IPS DF 6.9 (cell line): Measurements from ENCODE around the gene SRPK2.
"Not testable (repeated sequence)": the region's sequence is repeated elsewhere in the genome, so short reads cannot be mapped to it uniquely, and the experiment has no call there.

Experiments used
- DNase-seq: peaks from one replicate; pipeline ENCODE4 v3.0.0-alpha.2; 2013; ENCODE audit warnings: low read depth, low spot score
- H3K27ac ChIP-seq: one replicate; pipeline ENCODE4 v1.5.1; 2013; ENCODE audit warnings: low read length, control low read depth
- H3K27me3 ChIP-seq: 2 replicates; pipeline ENCODE4 v1.6.1; 2013; ENCODE audit warnings: mild to moderate bottlenecking, low read length; ENCODE audit not compliant: control insufficient read depth, insufficient read depth
- H3K36me3 ChIP-seq: 2 replicates; pipeline ENCODE4 v1.6.1; 2013; ENCODE audit warnings: low read length; ENCODE audit not compliant: control insufficient read depth, insufficient read depth
- H3K4me1 ChIP-seq: 2 replicates; pipeline ENCODE4 v1.6.1; 2013; ENCODE audit warnings: low read length; ENCODE audit not compliant: control insufficient read depth, insufficient read depth
- H3K4me3 ChIP-seq: 2 replicates; pipeline ENCODE4 v1.5.1; 2013; ENCODE audit warnings: mild to moderate bottlenecking, low read length
- H3K9me3 ChIP-seq: 2 replicates; pipeline ENCODE4 v1.6.1; 2013; ENCODE audit warnings: low read length, inconsistent platforms; ENCODE audit not compliant: control insufficient read depth, insufficient read depth
- WGBS: extraction: QIAGEN DNeasy Blood & Tissue Kit; methylation state at CpG from one replicate; pipeline ENCODE4 v1.1.7; 2013; ENCODE audit warnings: mixed read lengths, missing lambda C conversion rate; ENCODE audit not compliant: insufficient read length, insufficient coverage; 5-methylcytosine and 5-hydroxymethylcytosine counted together

The SRPK2 gene

DNA sequence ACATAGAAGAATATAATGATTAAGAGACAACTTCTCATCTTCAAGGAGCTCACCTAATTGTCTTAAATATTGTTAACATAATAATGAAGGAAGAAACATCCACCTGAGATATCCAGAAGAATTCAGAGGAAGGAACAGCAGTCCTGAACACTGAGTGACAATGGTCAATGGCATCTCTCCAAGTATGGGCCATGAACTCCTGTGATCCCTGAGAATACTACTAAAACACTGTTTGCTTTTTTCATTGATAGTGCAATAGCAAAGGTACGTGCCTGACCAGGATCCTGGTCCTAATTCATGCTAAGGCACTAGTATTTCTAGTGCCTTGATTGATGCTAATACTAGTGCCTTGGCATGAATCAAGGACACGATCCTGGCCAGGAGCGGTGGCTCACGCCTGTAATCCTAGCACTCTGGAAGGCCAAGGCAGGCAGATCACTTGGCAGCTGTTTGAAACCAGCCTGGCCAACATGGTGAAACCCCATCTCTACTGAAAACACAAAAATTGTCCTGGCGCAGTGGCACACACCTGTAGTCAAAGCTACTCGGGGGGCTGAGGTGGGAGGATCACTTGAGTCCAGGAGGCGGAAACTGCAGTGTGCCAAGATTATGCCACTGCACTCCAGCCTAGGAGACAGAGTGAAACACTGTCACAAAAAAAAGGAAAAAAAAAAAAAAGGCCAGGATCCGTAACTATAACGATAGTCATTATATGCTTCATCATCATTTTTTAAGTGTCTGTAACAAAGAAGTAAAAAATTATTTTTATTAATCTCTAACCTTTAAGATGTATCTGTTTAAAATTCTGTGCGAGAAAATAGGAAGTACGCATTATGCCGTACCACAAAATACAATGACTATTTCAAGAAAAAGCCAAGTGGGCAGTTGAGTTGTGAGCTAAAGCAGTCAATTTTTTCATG lies 49.1 kb downstream of the SRPK2 start:
- H3K27ac ChIP-seq, result no peak overlapping the region
- WGBS, result no CpG with 5 or more reads among the region's 12 CpGs
- H3K9me3 ChIP-seq, result no peaks in the 10 kb centered on the region
- no peak overlapping the region for H3K4me3 ChIP-seq
- H3K4me1 ChIP-seq, result no peaks in the 10 kb centered on the region; the same call in 1 of the 2 replicates
- H3K27me3 ChIP-seq, result no peaks in the 10 kb centered on the region
- DNase-seq, result no peak
- no peaks in the 10 kb centered on the region for H3K36me3 ChIP-seq

- no peaks in the 10 kb centered on the region for H3K36me3 ChIP-seq
- WGBS, result no CpG with 5 or more reads among the region's 4 CpGs
- no peak for DNase-seq
- H3K4me3 ChIP-seq, result no peak overlapping the region
- no peaks in the 10 kb centered on the region for H3K4me1 ChIP-seq
- no peak overlapping the region for H3K27ac ChIP-seq
- no peaks in the 10 kb centered on the region for H3K9me3 ChIP-seq
- no peaks in the 10 kb centered on the region for H3K27me3 ChIP-seq
Observed at GRCh38 chr7:105337529-105337928, 51.2 kb downstream of the SRPK2 start.

DNA sequence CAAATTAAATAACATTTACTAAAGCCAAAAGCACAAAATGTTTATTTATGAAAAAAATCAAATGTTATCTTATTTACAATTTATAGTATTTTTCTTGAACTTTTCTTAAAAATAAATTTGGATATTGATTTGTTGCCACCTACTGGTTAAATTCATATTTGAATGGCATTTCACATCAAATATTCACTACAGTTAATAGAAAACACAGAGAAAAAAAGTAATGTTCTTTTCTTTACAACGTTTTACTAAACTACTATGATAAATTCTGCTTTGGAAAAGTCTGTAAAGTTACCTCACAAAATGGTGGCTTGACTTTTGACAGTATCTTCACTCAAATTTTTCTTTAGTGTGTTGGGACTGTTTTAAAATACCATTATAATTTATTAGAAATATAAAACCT lies 52.7 kb downstream of the SRPK2 start:
- no peak overlapping the region for H3K27ac ChIP-seq
- no peak overlapping the region for H3K4me3 ChIP-seq
- no peak for DNase-seq
- H3K36me3 ChIP-seq, result no peaks in the 10 kb centered on the region
- peaks cover 2% of the 10 kb centered on the region; the same call in 1 of the 2 replicates for H3K4me1 ChIP-seq
- no peaks in the 10 kb centered on the region for H3K9me3 ChIP-seq
- no peaks in the 10 kb centered on the region for H3K27me3 ChIP-seq
- no CpG with 5 or more reads among the region's 1 CpG for WGBS

DNA sequence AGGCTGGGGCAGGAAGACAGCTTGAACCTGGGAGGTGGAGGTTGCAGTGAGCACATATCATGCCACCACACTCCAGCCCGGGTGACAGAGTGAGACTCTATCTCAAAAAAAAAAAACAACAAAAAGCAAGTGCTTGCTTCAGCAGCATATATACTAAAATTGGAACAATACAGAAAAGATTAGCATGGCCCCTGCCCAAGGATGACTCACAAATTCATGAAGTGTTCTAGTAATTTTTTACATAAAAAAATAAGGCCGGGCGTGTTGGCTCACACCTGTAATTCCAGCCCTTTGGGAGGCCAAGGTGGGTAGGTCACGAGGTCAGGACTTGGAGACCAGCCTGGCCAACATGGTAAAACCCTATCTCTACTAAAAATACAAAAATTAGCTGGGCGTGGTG lies 56.1 kb downstream of the SRPK2 start:
- H3K4me1 ChIP-seq, H3K27me3 ChIP-seq, H3K36me3 ChIP-seq, H3K9me3 ChIP-seq, H3K4me3 ChIP-seq, H3K27ac ChIP-seq, DNase-seq: not testable (repeated sequence)
- WGBS, result no CpG with 5 or more reads among the region's 5 CpGs

DNA sequence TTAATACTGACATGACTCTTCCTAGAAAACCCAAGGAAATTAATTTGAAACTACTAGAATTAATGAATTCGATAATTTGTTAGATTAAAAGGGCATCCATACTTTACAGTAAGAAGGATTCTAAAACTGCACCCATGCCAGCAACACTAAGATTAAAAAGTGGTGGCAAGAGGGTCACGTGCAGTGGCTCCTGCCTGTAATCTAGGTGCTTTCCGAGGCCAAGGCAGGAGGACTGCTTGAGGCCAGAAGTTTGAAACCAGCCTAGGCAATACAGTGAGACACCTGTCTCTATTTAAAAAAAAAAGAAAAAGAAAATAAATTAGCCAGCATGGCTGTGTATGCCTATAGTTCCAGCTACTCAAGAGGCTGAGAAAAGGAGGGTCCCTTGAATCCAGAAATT lies 58.2 kb downstream of the SRPK2 start:
- peaks cover 2% of the 10 kb centered on the region; the same call in 1 of the 2 replicates for H3K4me1 ChIP-seq
- H3K27me3 ChIP-seq, result no peaks in the 10 kb centered on the region
- H3K27ac ChIP-seq, result no peak overlapping the region
- no peaks in the 10 kb centered on the region for H3K36me3 ChIP-seq
- no peaks in the 10 kb centered on the region for H3K9me3 ChIP-seq
- WGBS, result no CpG with 5 or more reads among the region's 3 CpGs
- no peak for DNase-seq
- H3K4me3 ChIP-seq, result no peak overlapping the region

DNA sequence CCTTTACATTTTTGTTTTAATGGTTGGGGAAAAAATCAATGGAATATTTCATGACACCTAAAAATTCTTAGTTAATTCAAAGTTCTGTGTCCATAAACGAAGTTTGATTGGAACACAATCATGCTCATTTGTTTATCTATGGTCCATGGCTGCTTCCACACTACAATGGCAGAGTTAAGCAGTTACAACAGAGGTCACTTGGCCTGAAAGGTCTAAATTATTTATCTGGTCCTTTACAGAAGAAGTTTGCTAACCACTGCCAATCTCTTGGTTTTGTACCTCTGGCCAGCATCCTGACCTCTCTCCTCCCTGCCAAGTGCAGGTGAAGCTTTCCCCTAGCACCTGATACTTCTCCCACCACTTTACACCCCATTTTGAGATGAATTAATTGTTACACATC lies 61.5 kb downstream of the SRPK2 start:
- DNase-seq, result no peak
- H3K4me1 ChIP-seq, result no peaks in the 10 kb centered on the region; the same call in 1 of the 2 replicates
- H3K36me3 ChIP-seq, result no peaks in the 10 kb centered on the region
- no peaks in the 10 kb centered on the region for H3K9me3 ChIP-seq
- no peak overlapping the region for H3K27ac ChIP-seq
- no peak overlapping the region for H3K4me3 ChIP-seq
- H3K27me3 ChIP-seq, result no peaks in the 10 kb centered on the region
- no CpG with 5 or more reads among the region's 1 CpG for WGBS

DNA sequence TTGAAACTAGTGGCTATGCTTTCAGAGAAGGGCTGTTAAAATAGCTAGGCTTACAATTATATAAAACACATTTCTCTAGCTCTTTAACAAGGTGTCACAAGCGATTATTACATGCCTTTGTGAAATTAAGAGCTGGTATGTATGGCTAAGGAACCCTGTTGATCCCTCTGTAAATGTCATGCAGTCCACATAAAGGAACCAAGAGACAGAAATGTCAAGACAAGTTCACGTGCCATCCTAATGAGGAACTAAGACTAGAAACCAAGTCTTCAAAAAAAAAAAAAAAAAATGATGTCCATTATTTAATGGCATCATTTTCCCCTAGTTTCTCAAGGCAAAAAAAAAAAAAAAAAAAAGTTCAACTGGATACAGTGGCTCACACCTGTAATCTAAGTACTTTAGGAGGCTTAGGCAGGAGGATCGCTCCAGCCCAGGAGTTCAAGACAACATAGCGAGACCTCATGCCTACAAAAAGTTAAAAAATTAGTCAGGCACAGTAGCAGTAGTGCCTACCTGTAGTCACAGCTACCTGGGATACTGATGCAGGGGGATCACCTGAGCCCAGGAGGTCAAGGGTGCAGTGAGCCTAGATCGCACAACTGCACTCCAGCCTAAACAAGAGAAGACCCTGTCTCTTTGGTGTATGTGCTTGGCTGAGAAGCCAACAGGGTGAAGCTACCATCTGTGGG lies 63.4 kb downstream of the SRPK2 start:
- no peaks in the 10 kb centered on the region for H3K36me3 ChIP-seq
- H3K9me3 ChIP-seq, result no peaks in the 10 kb centered on the region
- no peak overlapping the region for H3K27ac ChIP-seq
- WGBS, result no CpG with 5 or more reads among the region's 5 CpGs
- H3K4me3 ChIP-seq, result no peak overlapping the region
- no peaks in the 10 kb centered on the region for H3K27me3 ChIP-seq
- DNase-seq, result no peak
- no peaks in the 10 kb centered on the region for H3K4me1 ChIP-seq

DNA sequence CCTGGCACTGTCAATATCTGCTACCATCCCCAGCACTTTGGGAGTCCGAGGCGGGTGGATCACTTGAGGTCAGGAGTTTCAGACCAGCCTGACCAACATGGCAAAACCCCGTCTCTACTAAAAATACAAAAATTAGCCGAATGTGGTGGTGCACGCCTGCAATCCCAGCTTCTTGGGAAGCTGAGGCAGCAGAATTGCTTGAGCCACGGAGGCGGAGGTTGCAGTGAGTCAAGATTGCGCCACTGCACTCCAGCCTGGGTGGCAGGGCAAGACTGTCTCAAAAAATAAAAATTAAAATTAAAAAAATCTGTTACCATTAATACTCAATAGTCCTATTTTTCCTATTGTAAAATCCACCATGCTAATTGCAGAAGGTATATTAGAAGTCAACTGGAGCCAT lies 64.1 kb downstream of the SRPK2 start:
- WGBS, result no CpG with 5 or more reads among the region's 8 CpGs
- not testable (repeated sequence) for H3K27me3 ChIP-seq, H3K27ac ChIP-seq, H3K4me1 ChIP-seq, H3K4me3 ChIP-seq, H3K9me3 ChIP-seq, DNase-seq, H3K36me3 ChIP-seq

- no peaks in the 10 kb centered on the region for H3K27me3 ChIP-seq
- no peaks in the 10 kb centered on the region for H3K9me3 ChIP-seq
- H3K4me3 ChIP-seq, result no peak overlapping the region
- WGBS, result no CpG with 5 or more reads among the region's 1 CpG
- H3K36me3 ChIP-seq, result no peaks in the 10 kb centered on the region
- H3K27ac ChIP-seq, result no peak overlapping the region
- DNase-seq, result no peak
- no peaks in the 10 kb centered on the region for H3K4me1 ChIP-seq
Observed at GRCh38 chr7:105323366-105323765, 65.4 kb downstream of the SRPK2 start.

DNA sequence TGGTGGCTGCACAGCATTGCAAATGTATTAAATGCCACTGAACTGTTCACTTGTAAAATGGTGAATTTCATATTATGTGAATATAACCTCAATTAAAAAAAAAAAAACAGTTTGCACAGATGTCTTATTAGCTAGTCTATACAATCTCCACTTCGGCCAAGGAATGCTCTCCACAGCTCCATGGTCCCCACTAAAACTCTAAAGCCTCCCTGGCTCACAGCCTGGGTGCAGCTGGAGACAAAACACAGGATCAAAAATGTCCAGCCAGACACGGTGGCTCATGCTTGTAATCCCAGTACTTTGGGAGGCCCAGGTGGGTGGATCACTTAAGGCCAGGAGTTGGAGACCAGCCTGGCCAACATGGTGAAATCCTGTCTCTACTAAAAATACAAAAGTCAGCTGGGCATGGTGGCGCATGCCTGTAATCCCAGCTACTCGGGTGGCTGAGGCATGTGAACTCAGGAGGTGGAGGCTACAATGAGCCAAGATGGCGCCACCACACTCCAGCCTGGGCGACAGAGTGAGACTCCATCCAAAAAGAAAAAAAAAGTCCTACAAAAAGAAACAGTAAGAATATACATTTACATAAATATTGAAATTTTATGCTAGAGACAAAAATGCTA lies 66.0 kb downstream of the SRPK2 start:
- no peak overlapping the region for H3K27ac ChIP-seq
- no peak for DNase-seq
- no peaks in the 10 kb centered on the region for H3K9me3 ChIP-seq
- no peaks in the 10 kb centered on the region for H3K27me3 ChIP-seq
- no peaks in the 10 kb centered on the region; the same call in 1 of the 2 replicates for H3K4me1 ChIP-seq
- no CpG with 5 or more reads among the region's 6 CpGs for WGBS
- H3K4me3 ChIP-seq, result no peak overlapping the region
- no peaks in the 10 kb centered on the region for H3K36me3 ChIP-seq
